IMR-90 (cell line): ENCODE results near the gene HLA-DRB1.

ENCODE experiments used
- CTCF ChIP-seq: conservative IDR thresholded peaks from 2 replicates; pipeline ENCODE4 v1.5.1; 2012; ENCODE audit warnings: mild to moderate bottlenecking, low read depth, low read length, improper control_type of control experiment
- FOS ChIP-seq: fragments of 150-350 bp; IDR thresholded peaks from 2 replicates; pipeline ENCODE4 v1.6.1; 2016; ENCODE audit warnings: low read depth, low read length
- MAFK ChIP-seq: IDR thresholded peaks from 2 replicates; pipeline ENCODE4 v1.6.1; 2012; ENCODE audit warnings: low read depth, low read length, improper control_type of control experiment
- MXI1 ChIP-seq: IDR thresholded peaks from 2 replicates; pipeline ENCODE4 v1.6.1; 2012; ENCODE audit warnings: low read depth, mild to moderate bottlenecking, low read length, moderate library complexity, borderline replicate concordance
- NFE2L2 ChIP-seq: fragments of 150-350 bp; IDR thresholded peaks from 2 replicates; pipeline ENCODE4 v1.6.1; 2016; ENCODE audit warnings: low read depth, mild to moderate bottlenecking, low read length
- POLR2A ChIP-seq: IDR thresholded peaks from 2 replicates; pipeline ENCODE4 v1.6.1; 2012; ENCODE audit warnings: mild to moderate bottlenecking, low read depth, low read length
- RAD21 ChIP-seq: IDR thresholded peaks from 2 replicates; pipeline ENCODE4 v1.6.1; 2012; ENCODE audit warnings: low read length, improper control_type of control experiment
- RCOR1 ChIP-seq: IDR thresholded peaks from 2 replicates; pipeline ENCODE4 v1.6.1; 2012; ENCODE audit warnings: mild to moderate bottlenecking, low read length, improper control_type of control experiment; ENCODE audit not compliant: insufficient replicate concordance
- USF2 ChIP-seq: fragments of 150-350 bp; IDR thresholded peaks from 2 replicates; pipeline ENCODE4 v1.6.1; 2017; ENCODE audit warnings: mild to moderate bottlenecking, antibody characterized with exemption, low read length, low read depth

- TF ChIP-seq FOS, result no peak
- TF ChIP-seq RAD21, result no peak
- TF ChIP-seq CTCF, result no peak
- TF ChIP-seq RCOR1, result no peak
- no peak for TF ChIP-seq POLR2A
- no peak for TF ChIP-seq NFE2L2
- TF ChIP-seq MXI1, result no peak
- TF ChIP-seq USF2, result no peak
- no peak for TF ChIP-seq MAFK
Observed at GRCh38 chr6:32589596-32590449, at the start of gene HLA-DRB1.
